Aorta (tissue), 5 donors: ENCODE data around the gene RAB14. TPM values are rescaled to one million over a fixed set of nuclear protein-coding genes. Genes with fewer than 3 reads are reported as not detected.

ENCODE experiments used
- ATAC-seq: fragments of 200-7000 bp; cut with Tn5 transposase; one replicate; pipeline ENCODE4 v1.9.1; 2022; ENCODE audit warnings: moderate library complexity; ENCODE audit not compliant: low FRiP score
- DNase-seq, 2 donors: peaks; one replicate each; pipeline ENCODE4 v3.0.0-alpha.2; 2020
- H3K27ac ChIP-seq, 2 donors: one replicate each; pipeline ENCODE4 v1.5.1; 2013; ENCODE audit warnings: low read length in 2 of 2, mild to moderate bottlenecking in 2 of 2, moderate library complexity in 2 of 2, control low read depth in 1 of 2, inconsistent platforms in 1 of 2, low read depth in 1 of 2
- H3K27me3 ChIP-seq, 2 donors: one replicate each; pipeline ENCODE4 v1.6.1; 2013; ENCODE audit warnings: control low read depth in 1 of 2, low read length in 1 of 2, mild to moderate bottlenecking in 1 of 2, moderate library complexity in 1 of 2; ENCODE audit not compliant: insufficient read depth in 2 of 2, control insufficient read depth in 1 of 2
- H3K36me3 ChIP-seq, 2 donors: one replicate each; pipeline ENCODE4 v1.6.1; 2013; ENCODE audit warnings: control low read depth in 1 of 2, low read length in 1 of 2, mild to moderate bottlenecking in 1 of 2; ENCODE audit not compliant: insufficient read depth in 2 of 2, control insufficient read depth in 1 of 2
- H3K4me1 ChIP-seq, 2 donors: one replicate each; pipeline ENCODE4 v1.6.1; 2013; ENCODE audit warnings: low read length in 2 of 2, control low read depth in 1 of 2, mild to moderate bottlenecking in 1 of 2, moderate library complexity in 1 of 2; ENCODE audit not compliant: insufficient read depth in 2 of 2, control insufficient read depth in 1 of 2
- H3K4me3 ChIP-seq, 2 donors: one replicate each; pipeline ENCODE4 v1.5.1; 2013; ENCODE audit warnings: low read length in 2 of 2, control low read depth in 1 of 2, mild to moderate bottlenecking in 1 of 2
- H3K9me3 ChIP-seq: one replicate; pipeline ENCODE4 v1.6.1; 2013; ENCODE audit warnings: mild to moderate bottlenecking, low read length; ENCODE audit not compliant: control insufficient read depth
- WGBS, 2 donors: extraction: QIAGEN DNeasy Blood & Tissue Kit; methylation state at CpG; one replicate each; pipeline ENCODE4 v1.1.7; 2013; 5-methylcytosine and 5-hydroxymethylcytosine counted together
- intact Hi-C, 2 donors: fragments of 100-400 bp; cut with DNase I; formaldehyde crosslinking; loops; one replicate each; pipeline versions ENCODE4 v1.14.2 to v1.15.0; 2022
- polyA plus RNA-seq, 2 donors: library from polyadenylated mRNA; stranded (reverse); fragments of 200-250 nt; gene quantifications; one replicate each; pipeline ENCODE4 v1.2.3, GENCODE V29; 2013
- total RNA-seq, 2 donors: library from RNA; stranded (reverse); fragmentation: NEBNext Ultra II Directional; extraction: Animal tissue kit (Norgen Biotek cat#: 25700); gene quantifications; one replicate each; pipeline ENCODE4 v1.2.1, GENCODE V29; 2021
- donor health status: healthy with polysubstance abuse.
- donor health status: Bipolar disorder and iron deficiency.
- donor health status: DM: no; HTN: no; CAD: no.
- donor health status: DM: no; HTN: no; CAD: no.
- donor health status: DM: yes; HTN: yes; CAD: no.

Gene RAB14
- total and polyA plus RNA-seq, 4 donors = 29.3 to 52.7 (median 40.5) TPM

- DNase-seq (no peak), ATAC-seq (no peak)
- peaks cover 2 to 3% of the 10 kb centered on the region in 2 donors for H3K4me1 ChIP-seq
- H3K4me3 ChIP-seq = no peak overlapping the region
- no peaks in the 10 kb centered on the region for H3K36me3 ChIP-seq
- H3K9me3 ChIP-seq = no peaks in the 10 kb centered on the region
- WGBS, 2 donors = 88 to 89% methylated on average over 1 of the region's 1 CpG
- H3K27ac ChIP-seq = no peak overlapping the region
- intact Hi-C loops = no loop called here
- no peaks in the 10 kb centered on the region for H3K27me3 ChIP-seq
These were observed 12.7 kb downstream of the RAB14 start for GRCh38 chr9:121189006-121189405.

GRCh38 chr9:121187636-121188305 is 13.9 kb downstream of the RAB14 start:
- no peaks in the 10 kb centered on the region for H3K36me3 ChIP-seq
- ATAC-seq (no peak), DNase-seq (no peak)
- H3K27me3 ChIP-seq = no peaks in the 10 kb centered on the region
- 54 to 56% methylated on average over 3 of the region's 3 CpGs for WGBS, 2 donors
- intact Hi-C loops = no loop called here
- no peaks in the 10 kb centered on the region for H3K9me3 ChIP-seq
- peaks cover 0 to 3% of the 10 kb centered on the region in 2 donors for H3K4me1 ChIP-seq
- H3K27ac ChIP-seq = no peak overlapping the region
- no peak overlapping the region for H3K4me3 ChIP-seq

GRCh38 chr9:121185774-121186403 is 15.8 kb downstream of the RAB14 start:
- intact Hi-C loops = no loop called here
- WGBS, 2 donors = 86 to 88% methylated on average over 4 of the region's 4 CpGs
- Histone ChIP-seq H3K27ac (no peak overlapping the region), H3K9me3 (no peaks in the 10 kb centered on the region), H3K27me3 (no peaks in the 10 kb centered on the region), H3K4me3 (no peak overlapping the region), H3K36me3 (no peaks in the 10 kb centered on the region), H3K4me1 (peaks cover 0 to 2% of the 10 kb centered on the region in 2 donors)
- DNase-seq (no peak), ATAC-seq (no peak)

GRCh38 chr9:121185178-121185745 is 16.4 kb downstream of the RAB14 start:
- no peak for DNase-seq
- H3K4me1 ChIP-seq = no peaks in the 10 kb centered on the region
- peaks cover 0 to 2% of the 10 kb centered on the region in 2 donors for H3K36me3 ChIP-seq
- H3K27ac ChIP-seq = peak overlapping the region in 1 of 2 donors; percentile 67
- intact Hi-C loops = no loop called here
- ATAC-seq = no peak
- no peaks in the 10 kb centered on the region for H3K9me3 ChIP-seq
- WGBS, 2 donors = 76 to 79% methylated on average over 3 of the region's 3 CpGs
- no peak overlapping the region for H3K4me3 ChIP-seq
- H3K27me3 ChIP-seq = no peaks in the 10 kb centered on the region

- no peaks in the 10 kb centered on the region for H3K9me3 ChIP-seq
- no peaks in the 10 kb centered on the region for H3K27me3 ChIP-seq
- H3K4me1 ChIP-seq = no peaks in the 10 kb centered on the region
- no peak for ATAC-seq
- H3K36me3 ChIP-seq = peaks cover 0 to 5% of the 10 kb centered on the region in 2 donors
- no peak overlapping the region for H3K4me3 ChIP-seq
- DNase-seq = no peak
- H3K27ac ChIP-seq = peak overlapping the region in 1 of 2 donors; percentile 67
- intact Hi-C loops = no loop called here
These were observed 17.2 kb downstream of the RAB14 start for GRCh38 chr9:121184463-121184862.

GRCh38 chr9:121183666-121184423 is 17.8 kb downstream of the RAB14 start:
- Histone ChIP-seq H3K9me3 (no peaks in the 10 kb centered on the region), H3K4me1 (no peaks in the 10 kb centered on the region), H3K4me3 (peak overlapping the region in 1 of 2 donors; percentile 10), H3K27me3 (no peaks in the 10 kb centered on the region), H3K27ac (no peak overlapping the region), H3K36me3 (peaks cover 0 to 5% of the 10 kb centered on the region in 2 donors)
- WGBS, 2 donors = 71 to 74% methylated on average over 3 of the region's 3 CpGs
- ATAC-seq (no peak), DNase-seq (no peak)
- intact Hi-C loops = no loop called here

GRCh38 chr9:121182989-121183388 is 18.7 kb downstream of the RAB14 start:
- Histone ChIP-seq H3K36me3 (peaks cover 0 to 5% of the 10 kb centered on the region in 2 donors), H3K4me1 (peaks cover 0 to 1% of the 10 kb centered on the region in 2 donors)

GRCh38 chr9:121182101-121182836 is 19.4 kb downstream of the RAB14 start:
- Histone ChIP-seq H3K4me1 (peaks cover 0 to 1% of the 10 kb centered on the region in 2 donors), H3K27ac (no peak overlapping the region), H3K36me3 (peaks cover 0 to 5% of the 10 kb centered on the region in 2 donors), H3K4me3 (no peak overlapping the region), H3K27me3 (no peaks in the 10 kb centered on the region), H3K9me3 (no peaks in the 10 kb centered on the region)
- intact Hi-C loops = no loop called here
- no peak for DNase-seq
- no peak for ATAC-seq
- WGBS, 2 donors = 10% methylated on average over 3 of the region's 3 CpGs

More at GRCh38 chr9:121182989-121183388, 18.7 kb downstream of the RAB14 start:
- Histone ChIP-seq H3K27me3 (no peaks in the 10 kb centered on the region), H3K9me3 (no peaks in the 10 kb centered on the region), H3K4me3 (no peak overlapping the region), H3K27ac (no peak overlapping the region)
- no peak for ATAC-seq
- DNase-seq = no peak
- intact Hi-C loops = no loop called here
